Calu3 (cell line): ENCODE data around the gene BMP7. TPM values are rescaled to one million over a fixed set of nuclear protein-coding genes. Genes with fewer than 3 reads are reported as not detected.

Experiments
- BruUV-seq: library from RNA; stranded (reverse); fragments of 400-500 nt; replicated peaks from 2 replicates; lab custom pipeline; 2021; lab: Mats Ljungman, UMichigan
- CTCF ChIA-PET: fragments of 300-600 bp; sonication (Branson Sonifier 250); formaldehyde crosslinking; loops from one replicate; lab custom pipeline; 2022; ENCODE audit warnings: antibody characterized with exemption; lab: Charles Lee
- DNase-seq: peaks from one replicate; pipeline ENCODE4 v3.0.0; 2022
- H3K27ac Mint-ChIP-seq: one replicate; pipeline ENCODE4 v1.8.0; 2022; ENCODE audit warnings: mixed read lengths; ENCODE audit not compliant: unreplicated experiment
- H3K27me3 Mint-ChIP-seq: one replicate; pipeline ENCODE4 v1.8.0; 2022; ENCODE audit warnings: mixed read lengths; ENCODE audit not compliant: unreplicated experiment
- H3K36me3 Mint-ChIP-seq: one replicate; pipeline ENCODE4 v1.8.0; 2022; ENCODE audit warnings: mild to moderate bottlenecking, moderate library complexity, mixed read lengths; ENCODE audit not compliant: insufficient read depth, unreplicated experiment
- H3K4me1 Mint-ChIP-seq: one replicate; pipeline ENCODE4 v1.8.0; 2022; ENCODE audit warnings: mild to moderate bottlenecking, low read depth, mixed read lengths; ENCODE audit not compliant: unreplicated experiment
- H3K4me3 Mint-ChIP-seq: one replicate; pipeline ENCODE4 v1.8.0; 2022; ENCODE audit warnings: mild to moderate bottlenecking, low read depth, moderate library complexity, mixed read lengths; ENCODE audit not compliant: unreplicated experiment
- H3K9me3 Mint-ChIP-seq: one replicate; pipeline ENCODE4 v1.8.0; 2022; ENCODE audit warnings: low read depth, mixed read lengths; ENCODE audit not compliant: unreplicated experiment
- CTCF ChIP-seq: fragments of 200-600 bp; IDR thresholded peaks from one replicate; pipeline ENCODE4 v1.8.0; 2022; ENCODE audit warnings: antibody characterized with exemption; ENCODE audit not compliant: unreplicated experiment
- intact Hi-C: fragments of 100-400 bp; cut with micrococcal nuclease; formaldehyde crosslinking; loops from one replicate; pipeline ENCODE4 v1.10.0; 2022; ENCODE audit not compliant: unreplicated experiment
- total RNA-seq: library from RNA; stranded (reverse); gene quantifications from 2 replicates; pipeline ENCODE4 v1.2.3, GENCODE V29; 2022

BMP7 gene
- total RNA-seq, 1 experiment from 2014 or later: not detected

- Mint-ChIP-seq H3K27ac (no peak overlapping the region), H3K4me3 (no peak overlapping the region), H3K9me3 (no peaks in the 10 kb centered on the region), H3K36me3 (no peaks in the 10 kb centered on the region), H3K4me1 (no peaks in the 10 kb centered on the region), H3K27me3 (peaks cover 93% of the 10 kb centered on the region)
- TF ChIP-seq CTCF: no peak
- CTCF ChIA-PET: no interaction called here
- intact Hi-C loops: no loop called here
- no TSS peak for BruUV-seq
- DNase-seq: no peak
These were observed 35.3 kb downstream of the BMP7 start for GRCh38 chr20:57231161-57231560.

- no peaks in the 10 kb centered on the region for H3K36me3 Mint-ChIP-seq
These were observed 36.2 kb downstream of the BMP7 start for GRCh38 chr20:57230247-57230646.

GRCh38 chr20:57229490-57229889 is 37.0 kb downstream of the BMP7 start:
- Mint-ChIP-seq H3K4me3 (no peak overlapping the region), H3K27ac (no peak overlapping the region), H3K9me3 (no peaks in the 10 kb centered on the region), H3K4me1 (no peaks in the 10 kb centered on the region), H3K36me3 (no peaks in the 10 kb centered on the region), H3K27me3 (peaks cover 93% of the 10 kb centered on the region)
- CTCF ChIA-PET: no interaction called here
- intact Hi-C loops: no loop called here
- TF ChIP-seq CTCF: no peak
- DNase-seq: no peak
- no TSS peak for BruUV-seq

More at GRCh38 chr20:57230247-57230646, 36.2 kb downstream of the BMP7 start:
- H3K27ac Mint-ChIP-seq: no peak overlapping the region
- BruUV-seq: no TSS peak
- no peaks in the 10 kb centered on the region for H3K9me3 Mint-ChIP-seq
- H3K27me3 Mint-ChIP-seq: peaks cover 93% of the 10 kb centered on the region
- no peak for TF ChIP-seq CTCF
- no peak for DNase-seq
- intact Hi-C loops: no loop called here
- H3K4me3 Mint-ChIP-seq: no peak overlapping the region
- CTCF ChIA-PET: interaction anchor here (1.2 kb wide), 1 partner anchor 61 kb away, joined by 3 read pairs; no protein-coding TSS in a partner anchor
- no peaks in the 10 kb centered on the region for H3K4me1 Mint-ChIP-seq

GRCh38 chr20:57225830-57226229 is 40.6 kb downstream of the BMP7 start:
- no peaks in the 10 kb centered on the region for H3K9me3 Mint-ChIP-seq
- no peaks in the 10 kb centered on the region for H3K36me3 Mint-ChIP-seq
- no peaks in the 10 kb centered on the region for H3K4me1 Mint-ChIP-seq
- intact Hi-C loops: no loop called here
- no peak for DNase-seq
- no peak overlapping the region for H3K4me3 Mint-ChIP-seq
- CTCF ChIA-PET: no interaction called here
- BruUV-seq: no TSS peak
- H3K27ac Mint-ChIP-seq: no peak overlapping the region
- peaks cover 71% of the 10 kb centered on the region for H3K27me3 Mint-ChIP-seq
- TF ChIP-seq CTCF: no peak
